Activated CD8-positive, alpha-beta T cell treated with anti-CD3 and anti-CD28 coated beads for 36 hours (primary cell): ENCODE results near the gene METTL13. TPM values are rescaled to one million over a fixed set of nuclear protein-coding genes. Genes with fewer than 3 reads are reported as not detected.

Experiments
- ATAC-seq: fragments of 200-7000 bp; cut with Tn5 transposase; one replicate; pipeline ENCODE4 v1.10.0; 2021; ENCODE audit warnings: mild to moderate bottlenecking, moderate library complexity
- CTCF ChIA-PET: fragments of 350-600 bp; sonication (Branson Sonifier 250); formaldehyde crosslinking; loops from one replicate; lab custom pipeline; 2021; ENCODE audit warnings: antibody characterized with exemption; lab: Charles Lee
- POLR2A ChIA-PET: fragments of 350-600 bp; sonication (Branson Sonifier 250); formaldehyde crosslinking; loops from one replicate; lab custom pipeline; 2021; ENCODE audit warnings: antibody characterized with exemption; lab: Charles Lee
- DNase-seq: peaks from one replicate; pipeline ENCODE4 v3.0.0-alpha.2; 2020
- H3K27ac Mint-ChIP-seq: one replicate; pipeline ENCODE4 v1.8.0; 2021; ENCODE audit warnings: mild to moderate bottlenecking, mixed read lengths
- H3K27me3 Mint-ChIP-seq: one replicate; pipeline ENCODE4 v1.8.0; 2021; ENCODE audit warnings: mixed read lengths
- H3K36me3 Mint-ChIP-seq: one replicate; pipeline ENCODE4 v1.8.0; 2021; ENCODE audit warnings: low read depth, mixed read lengths
- H3K4me1 Mint-ChIP-seq: one replicate; pipeline ENCODE4 v1.8.0; 2021; ENCODE audit warnings: low read depth, mixed read lengths
- H3K4me3 Mint-ChIP-seq: one replicate; pipeline ENCODE4 v1.8.0; 2021; ENCODE audit warnings: mild to moderate bottlenecking, moderate library complexity, mixed read lengths
- H3K9me3 Mint-ChIP-seq: one replicate; pipeline ENCODE4 v1.8.0; 2021; ENCODE audit warnings: mixed read lengths
- intact Hi-C: fragments of 100-400 bp; cut with micrococcal nuclease; formaldehyde crosslinking; loops from one replicate; pipeline ENCODE4 v1.10.0; 2022
- total RNA-seq, 2 experiments: library from RNA; stranded (reverse); gene quantifications; one replicate each; pipeline ENCODE4 v1.2.3, GENCODE V29; 2021
- TF ChIP-seq, protein P1 (sequence below): fragments of 200-600 bp; IDR thresholded peaks from one replicate; pipeline ENCODE4 v1.8.0; 2022; ENCODE audit warnings: antibody characterized with exemption, mild to moderate bottlenecking

The METTL13 gene
- total RNA-seq, 2 experiments from 2014 or later: 44.6 to 46.6 TPM

DNA sequence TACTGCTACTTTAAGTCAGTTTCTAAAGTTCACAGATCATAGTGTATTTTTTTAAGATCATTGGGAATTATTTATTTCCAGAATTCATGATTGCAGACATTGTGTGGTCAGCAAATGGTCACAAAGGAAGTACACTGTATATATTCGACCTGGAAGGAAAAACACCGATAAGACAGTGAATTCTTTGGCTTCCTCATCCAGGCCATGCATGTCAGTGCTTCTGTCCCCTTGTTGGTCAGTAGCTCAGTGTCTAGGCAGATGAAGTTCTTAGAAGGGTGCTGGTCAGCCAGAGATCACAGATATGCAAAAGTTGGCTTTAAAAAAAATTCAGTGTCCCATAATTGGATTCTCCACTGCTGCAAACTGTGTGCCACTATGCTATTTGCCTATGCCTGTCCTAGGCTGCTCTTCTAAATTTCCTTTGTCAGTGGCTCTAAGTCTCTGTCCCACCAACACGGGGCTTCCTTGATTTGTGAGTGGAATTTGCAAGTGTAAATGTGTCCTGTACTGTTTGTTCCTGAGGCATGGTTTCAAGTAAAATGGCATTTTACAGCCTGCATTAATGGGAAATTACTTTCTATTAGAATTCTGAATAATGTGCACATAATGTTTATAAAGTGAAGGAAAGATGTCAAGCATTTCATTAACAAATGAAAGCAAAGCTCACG lies 27.6 kb upstream of the METTL13 start:
- Mint-ChIP-seq H3K4me1 (peaks cover 6% of the 10 kb centered on the region), H3K27ac (no peak overlapping the region), H3K9me3 (no peaks in the 10 kb centered on the region), H3K4me3 (no peak overlapping the region), H3K27me3 (peaks cover 3% of the 10 kb centered on the region), H3K36me3 (no peaks in the 10 kb centered on the region)
- DNase-seq (no peak), ATAC-seq (no peak)
- POLR2A ChIA-PET: interaction anchor here (1.2 kb wide), 1 partner anchor 12 kb away, joined by 3 read pairs; no protein-coding TSS in a partner anchor
- TF ChIP-seq, protein P1, sequence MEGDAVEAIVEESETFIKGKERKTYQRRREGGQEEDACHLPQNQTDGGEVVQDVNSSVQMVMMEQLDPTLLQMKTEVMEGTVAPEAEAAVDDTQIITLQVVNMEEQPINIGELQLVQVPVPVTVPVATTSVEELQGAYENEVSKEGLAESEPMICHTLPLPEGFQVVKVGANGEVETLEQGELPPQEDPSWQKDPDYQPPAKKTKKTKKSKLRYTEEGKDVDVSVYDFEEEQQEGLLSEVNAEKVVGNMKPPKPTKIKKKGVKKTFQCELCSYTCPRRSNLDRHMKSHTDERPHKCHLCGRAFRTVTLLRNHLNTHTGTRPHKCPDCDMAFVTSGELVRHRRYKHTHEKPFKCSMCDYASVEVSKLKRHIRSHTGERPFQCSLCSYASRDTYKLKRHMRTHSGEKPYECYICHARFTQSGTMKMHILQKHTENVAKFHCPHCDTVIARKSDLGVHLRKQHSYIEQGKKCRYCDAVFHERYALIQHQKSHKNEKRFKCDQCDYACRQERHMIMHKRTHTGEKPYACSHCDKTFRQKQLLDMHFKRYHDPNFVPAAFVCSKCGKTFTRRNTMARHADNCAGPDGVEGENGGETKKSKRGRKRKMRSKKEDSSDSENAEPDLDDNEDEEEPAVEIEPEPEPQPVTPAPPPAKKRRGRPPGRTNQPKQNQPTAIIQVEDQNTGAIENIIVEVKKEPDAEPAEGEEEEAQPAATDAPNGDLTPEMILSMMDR: no peak
- CTCF ChIA-PET: interaction anchor here (0.7 kb wide), 1 partner anchor 9 kb away, joined by 3 read pairs; no protein-coding TSS in a partner anchor
- intact Hi-C loops: no loop called here

DNA sequence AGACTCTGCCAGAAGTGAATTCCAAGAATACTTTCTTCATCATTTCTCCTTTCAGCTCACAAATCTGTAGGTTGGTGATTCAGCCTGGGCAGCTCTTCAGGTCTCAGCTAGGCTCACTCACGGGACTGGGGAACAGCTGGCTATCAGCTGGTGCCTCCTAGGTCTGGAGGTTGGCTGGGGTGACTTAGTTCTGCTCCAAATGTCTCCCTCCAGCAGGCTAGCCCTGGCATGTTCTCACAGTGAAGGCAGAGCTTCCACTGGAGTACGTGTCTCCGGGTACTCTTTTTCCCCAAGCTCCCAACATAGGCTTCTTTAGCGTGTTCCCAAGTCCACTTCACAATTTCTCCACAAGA lies 27.1 kb upstream of the METTL13 start:
- no peak overlapping the region for H3K4me3 Mint-ChIP-seq
- ChIA-PET POLR2A (interaction anchor here (1.2 kb wide), 1 partner anchor 12 kb away, joined by 3 read pairs; no protein-coding TSS in a partner anchor), CTCF (interaction anchor here (0.7 kb wide), 1 partner anchor 8 kb away, joined by 3 read pairs; no protein-coding TSS in a partner anchor)
- intact Hi-C loops: no loop called here
- peaks cover 3% of the 10 kb centered on the region for H3K27me3 Mint-ChIP-seq
- H3K4me1 Mint-ChIP-seq: peaks cover 6% of the 10 kb centered on the region
- DNase-seq: no peak
- no peak overlapping the region for H3K27ac Mint-ChIP-seq
- no peaks in the 10 kb centered on the region for H3K9me3 Mint-ChIP-seq
- no peaks in the 10 kb centered on the region for H3K36me3 Mint-ChIP-seq
- TF ChIP-seq, protein P1: no peak
- no peak for ATAC-seq

DNA sequence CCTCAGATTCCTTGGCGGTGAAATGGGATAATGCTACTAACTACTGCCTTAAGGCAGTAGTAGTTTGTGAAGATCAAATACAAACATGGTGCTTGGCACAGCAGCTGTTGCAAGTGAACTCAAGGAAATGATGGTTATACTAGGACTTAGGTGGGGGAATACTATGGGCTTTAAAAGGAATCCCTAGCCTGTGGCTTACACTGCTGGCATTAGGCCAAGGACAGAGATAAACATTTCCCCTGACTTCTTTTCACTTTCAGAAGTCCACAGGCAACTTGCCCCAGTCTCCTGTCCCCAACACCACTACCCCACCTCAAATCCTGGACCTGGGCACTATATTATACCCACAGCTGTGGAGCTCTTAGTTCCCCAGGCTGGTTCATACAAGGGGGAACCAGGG lies 26.5 kb upstream of the METTL13 start:
- TF ChIP-seq, protein P1: no peak
- Mint-ChIP-seq H3K9me3 (no peaks in the 10 kb centered on the region), H3K4me3 (no peak overlapping the region), H3K27me3 (peaks cover 3% of the 10 kb centered on the region), H3K27ac (no peak overlapping the region), H3K36me3 (no peaks in the 10 kb centered on the region), H3K4me1 (peaks cover 6% of the 10 kb centered on the region)
- DNase-seq: no peak
- intact Hi-C loops: no loop called here
- POLR2A ChIA-PET: interaction anchor here (1.2 kb wide), 1 partner anchor 11 kb away, joined by 3 read pairs; no protein-coding TSS in a partner anchor
- CTCF ChIA-PET: no interaction called here
- ATAC-seq: no peak

DNA sequence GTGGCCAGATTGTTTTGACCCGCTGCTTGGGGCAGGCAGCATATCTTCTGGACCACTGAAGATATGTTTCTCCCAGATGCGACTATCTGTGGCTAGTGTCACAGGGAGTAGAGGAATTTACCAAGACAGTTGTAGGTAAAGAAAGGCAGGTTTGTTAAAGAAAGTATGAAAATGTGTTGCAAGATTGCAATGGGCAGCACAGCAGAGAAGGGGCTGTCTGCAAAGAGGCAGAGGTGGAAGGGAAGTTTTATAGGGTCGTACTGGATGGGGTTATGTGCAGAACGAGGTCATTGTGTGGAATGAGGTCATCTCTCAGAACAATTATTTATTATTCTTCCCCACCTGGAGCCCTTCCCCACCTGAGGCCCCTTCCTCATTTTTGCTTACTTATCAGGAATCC lies 24.6 kb upstream of the METTL13 start:
- Mint-ChIP-seq H3K9me3 (no peaks in the 10 kb centered on the region), H3K27me3 (peaks cover 3% of the 10 kb centered on the region), H3K4me1 (no peaks in the 10 kb centered on the region), H3K4me3 (no peak overlapping the region), H3K36me3 (no peaks in the 10 kb centered on the region), H3K27ac (no peak overlapping the region)
- TF ChIP-seq, protein P1: no peak
- DNase-seq (no peak), ATAC-seq (no peak)
- ChIA-PET CTCF (no interaction called here), POLR2A (no interaction called here)
- intact Hi-C loops: no loop called here

DNA sequence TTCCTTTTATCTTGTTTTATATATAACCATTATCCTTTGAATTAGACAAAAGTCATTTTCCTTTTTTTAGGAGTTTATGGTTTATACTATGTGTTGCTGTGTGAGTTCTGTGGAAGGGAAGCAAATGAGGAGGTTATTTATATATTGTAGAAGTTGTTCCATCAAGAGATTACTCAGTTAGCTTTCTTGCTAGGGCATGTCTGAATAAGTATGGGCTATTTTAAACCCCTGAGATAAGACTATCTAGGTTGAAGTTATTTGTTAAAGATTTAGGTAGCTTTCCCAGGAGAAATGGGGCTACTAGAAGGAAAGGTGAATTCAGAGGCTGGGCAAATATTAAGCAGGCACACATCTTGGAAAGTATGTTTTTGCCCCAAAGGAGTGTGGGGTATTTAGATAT lies 23.4 kb upstream of the METTL13 start:
- ATAC-seq: no peak
- no peaks in the 10 kb centered on the region for H3K36me3 Mint-ChIP-seq
- H3K27me3 Mint-ChIP-seq: peaks cover 4% of the 10 kb centered on the region
- CTCF ChIA-PET: interaction anchor here (0.9 to 2.4 kb wide), 2 partner anchors 16 to 114 kb away, joined by 3 to 7 read pairs; partner anchors contain the start of gene VAMP4
- no peaks in the 10 kb centered on the region for H3K9me3 Mint-ChIP-seq
- POLR2A ChIA-PET: no interaction called here
- TF ChIP-seq, protein P1: no peak
- no peaks in the 10 kb centered on the region for H3K4me1 Mint-ChIP-seq
- no peak overlapping the region for H3K27ac Mint-ChIP-seq
- no peak overlapping the region for H3K4me3 Mint-ChIP-seq
- DNase-seq: no peak
- intact Hi-C loops: no loop called here
